IMR-90 (cell line): ENCODE data around the gene KRT8. TPM values are rescaled to one million over a fixed set of nuclear protein-coding genes. Genes with fewer than 3 reads are reported as not detected.
A peak's percentile ranks its signal among the peaks of the same experiment; 100 is the strongest.

Experiments
- ATAC-seq: fragments of 200-7000 bp; cut with Tn5 transposase; 2 replicates; pipeline ENCODE4 v1.9.1; 2020; ENCODE audit warnings: low read depth, mild to moderate bottlenecking, moderate library complexity
- BruUV-seq: library from RNA; stranded (reverse); fragments of 400-500 nt; replicated peaks from 2 replicates; lab custom pipeline; 2021; lab: Mats Ljungman, UMichigan
- CTCF ChIA-PET: fragments of 300-600 bp; formaldehyde crosslinking; extraction: SDS; loops from one replicate; lab custom pipeline; 2021; ENCODE audit warnings: antibody characterized with exemption; lab: Yijun Ruan, JAX
- POLR2A ChIA-PET: fragments of 300-600 bp; sonication (Branson Sonifier 250); formaldehyde crosslinking; loops from one replicate; lab custom pipeline; 2022; ENCODE audit warnings: antibody characterized with exemption; ENCODE audit not compliant: unreplicated experiment; lab: Charles Lee
- DNase-seq: peaks from one replicate; pipeline ENCODE4 v3.0.0; 2013
- H2AFZ ChIP-seq: replicated peaks from 2 replicates; pipeline ENCODE3; 2013; ENCODE audit warnings: low read length, mild to moderate bottlenecking; ENCODE audit not compliant: poor library complexity
- H2AK5ac ChIP-seq: 2 replicates; pipeline ENCODE4 v1.6.1; 2013; ENCODE audit warnings: low read depth, low read length, inconsistent platforms
- H2AK9ac ChIP-seq: replicated peaks from 2 replicates; pipeline ENCODE3; 2013; ENCODE audit warnings: mild to moderate bottlenecking, low read depth, low read length, moderate library complexity; ENCODE audit not compliant: poor library complexity
- H2BK120ac ChIP-seq: 2 replicates; pipeline ENCODE4 v1.6.1; 2013; ENCODE audit warnings: low read depth, low read length, inconsistent platforms
- H2BK15ac ChIP-seq: 3 replicates; pipeline ENCODE4 v1.6.1; 2013; ENCODE audit warnings: low read depth, low read length, inconsistent platforms
- H2BK20ac ChIP-seq: 2 replicates; pipeline ENCODE4 v1.6.1; 2013; ENCODE audit warnings: low read depth, mild to moderate bottlenecking, inconsistent platforms, low read length, moderate library complexity
- H2BK5ac ChIP-seq: 2 replicates; pipeline ENCODE4 v1.6.1; 2013; ENCODE audit warnings: mild to moderate bottlenecking, low read depth, low read length, inconsistent platforms; ENCODE audit not compliant: poor library complexity, severe bottlenecking
- H3K14ac ChIP-seq: replicated peaks from 2 replicates; pipeline ENCODE4 v1.6.1; 2013; ENCODE audit warnings: low read depth, low read length, inconsistent platforms
- H3K18ac ChIP-seq: 2 replicates; pipeline ENCODE4 v1.6.1; 2013; ENCODE audit warnings: low read depth, low read length, control low read depth
- H3K23ac ChIP-seq: 2 replicates; pipeline ENCODE4 v1.6.1; 2013; ENCODE audit warnings: low read depth, low read length, inconsistent platforms
- H3K27ac ChIP-seq: 2 replicates; pipeline ENCODE4 v1.5.1; 2013; ENCODE audit warnings: mild to moderate bottlenecking, control low read depth, low read length; ENCODE audit not compliant: insufficient read depth
- H3K27me3 ChIP-seq: 2 replicates; pipeline ENCODE4 v1.6.1; 2013; ENCODE audit warnings: low read length; ENCODE audit not compliant: control insufficient read depth, insufficient read depth
- H3K36me3 ChIP-seq: 2 replicates; pipeline ENCODE4 v1.6.1; 2013; ENCODE audit warnings: low read length, mixed read lengths; ENCODE audit not compliant: control insufficient read depth, insufficient read depth
- H3K4ac ChIP-seq: 2 replicates; pipeline ENCODE4 v1.6.1; 2013; ENCODE audit warnings: low read depth, low read length, inconsistent platforms
- H3K4me1 ChIP-seq: 2 replicates; pipeline ENCODE4 v1.6.1; 2013; ENCODE audit warnings: low read length, mixed read lengths; ENCODE audit not compliant: control insufficient read depth, insufficient read depth
- H3K4me2 ChIP-seq: 2 replicates; pipeline ENCODE4 v1.6.1; 2013; ENCODE audit warnings: low read depth, mild to moderate bottlenecking, control low read depth, low read length, moderate library complexity
- H3K4me3 ChIP-seq: 2 replicates; pipeline ENCODE4 v1.5.1; 2013; ENCODE audit warnings: low read depth, mild to moderate bottlenecking, control low read depth, low read length, moderate library complexity; ENCODE audit not compliant: insufficient read depth
- H3K56ac ChIP-seq: 2 replicates; pipeline ENCODE4 v1.6.1; 2013; ENCODE audit warnings: low read length, inconsistent platforms; ENCODE audit not compliant: insufficient read depth; ENCODE audit errors: extremely low read depth
- H3K79me1 ChIP-seq, 2 experiments: 2 replicates each; pipeline ENCODE4 v1.6.1; 2013; ENCODE audit warnings: low read length in 2 of 2, inconsistent platforms in 1 of 2, low read depth in 1 of 2
- H3K9ac ChIP-seq: 2 replicates; pipeline ENCODE4 v1.6.1; 2013; ENCODE audit warnings: low read depth, low read length, control low read depth
- H3K9me1 ChIP-seq: 2 replicates; pipeline ENCODE4 v1.6.1; 2013; ENCODE audit warnings: low read length, inconsistent platforms; ENCODE audit not compliant: insufficient read depth
- H3K9me3 ChIP-seq: 2 replicates; pipeline ENCODE4 v1.6.1; 2013; ENCODE audit warnings: low read length; ENCODE audit not compliant: control insufficient read depth, insufficient read depth
- H4K20me1 ChIP-seq: 2 replicates; pipeline ENCODE4 v1.6.1; 2013; ENCODE audit warnings: low read length, inconsistent platforms; ENCODE audit not compliant: insufficient read depth
- H4K5ac ChIP-seq: 2 replicates; pipeline ENCODE4 v1.6.1; 2013; ENCODE audit warnings: mild to moderate bottlenecking, low read depth, low read length, control low read depth
- H4K8ac ChIP-seq, 2 experiments: 2 replicates each; pipeline ENCODE4 v1.6.1; 2013; ENCODE audit warnings: low read depth in 2 of 2, low read length in 2 of 2, control low read depth in 1 of 2, inconsistent platforms in 1 of 2
- H4K91ac ChIP-seq: 2 replicates; pipeline ENCODE4 v1.6.1; 2013; ENCODE audit warnings: low read depth, low read length, inconsistent platforms; ENCODE audit not compliant: insufficient read depth
- BHLHE40 ChIP-seq: fragments of 150-350 bp; IDR thresholded peaks from 2 replicates; pipeline ENCODE4 v1.6.1; 2016; ENCODE audit warnings: mild to moderate bottlenecking, low read depth, low read length
- MXI1 ChIP-seq: IDR thresholded peaks from 2 replicates; pipeline ENCODE4 v1.6.1; 2012; ENCODE audit warnings: low read depth, mild to moderate bottlenecking, low read length, moderate library complexity, borderline replicate concordance
- NFE2L2 ChIP-seq: fragments of 150-350 bp; IDR thresholded peaks from 2 replicates; pipeline ENCODE4 v1.6.1; 2016; ENCODE audit warnings: low read depth, mild to moderate bottlenecking, low read length
- POLR2A ChIP-seq: IDR thresholded peaks from 2 replicates; pipeline ENCODE4 v1.6.1; 2012; ENCODE audit warnings: mild to moderate bottlenecking, low read depth, low read length
- RAD21 ChIP-seq: IDR thresholded peaks from 2 replicates; pipeline ENCODE4 v1.6.1; 2012; ENCODE audit warnings: low read length, improper control_type of control experiment
- RFX5 ChIP-seq: IDR thresholded peaks from 2 replicates; pipeline ENCODE4 v1.8.0; 2012; ENCODE audit warnings: low read depth, mild to moderate bottlenecking, low read length, moderate library complexity
- WGBS, 2 experiments: methylation state at CpG; one replicate each; pipeline versions ENCODE4 v1.1.5 to v1.1.7; 2013; ENCODE audit warnings: missing lambda C conversion rate in 2 of 2; ENCODE audit not compliant: insufficient read length in 1 of 2; ENCODE audit errors: extremely low coverage in 2 of 2; 5-methylcytosine and 5-hydroxymethylcytosine counted together
- dilution Hi-C: fragments of 300-500 bp; cut with HindIII; formaldehyde crosslinking; loops from one replicate; pipeline ENCODE4 v1.14.3; 2018; ENCODE audit warnings: low sequenced_read_pairs; ENCODE audit not compliant: unreplicated experiment
- in situ Hi-C: fragments of 300-500 bp; cut with MboI; formaldehyde crosslinking; loops from 3 replicates; pipeline ENCODE4 v1.14.3; 2019; ENCODE audit warnings: low sequenced_read_pairs, inconsistent platforms, mixed read lengths
- intact Hi-C: fragments of 100-400 bp; cut with micrococcal nuclease; formaldehyde crosslinking; loops from 2 replicates; pipeline ENCODE4 v1.10.0; 2022
- polyA plus RNA-seq, 3 experiments: library from polyadenylated mRNA; depleted of rRNA; stranded (reverse); fragments of >200 nt; gene quantifications; 2 replicates each; pipeline ENCODE4 v1.2.3, GENCODE V29; 2012; ENCODE audit warnings: low replicate concordance in 1 of 3
- total RNA-seq: library from RNA; depleted of rRNA; stranded (reverse); fragments of >200 nt; gene quantifications from 2 replicates; pipeline ENCODE4 v1.2.3, GENCODE V29; 2012
- TF ChIP-seq, protein P1 (sequence below): fragments of 150-350 bp; IDR thresholded peaks from 2 replicates; pipeline ENCODE4 v1.6.1; 2017; ENCODE audit warnings: mild to moderate bottlenecking, antibody characterized with exemption, low read length, low read depth

The KRT8 gene
- total and polyA plus RNA-seq, 2 of the 4 experiments (the other 2 are of a cell fraction) = 10.9 to 39.3 TPM

DNA sequence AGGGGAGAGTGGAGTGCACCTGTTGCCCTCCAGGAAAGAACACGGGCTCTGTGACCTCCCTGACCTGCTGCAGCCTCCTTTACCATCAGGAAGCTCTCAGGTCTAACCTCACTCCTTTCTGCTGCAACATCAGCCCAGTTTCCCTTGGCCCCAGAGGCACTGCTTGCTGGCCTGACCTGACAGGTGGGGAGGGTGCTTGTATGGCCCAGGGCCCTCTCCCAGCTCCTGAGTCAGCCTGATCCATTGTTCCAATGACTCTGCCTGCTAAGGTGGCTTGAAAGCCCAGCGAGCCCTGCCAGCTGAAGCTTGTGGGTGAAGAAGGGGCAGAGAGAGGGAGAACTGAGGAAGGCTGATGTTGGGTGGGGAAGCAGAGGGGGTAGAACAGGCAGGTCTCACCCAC, 42.9 kb downstream of the KRT8 start:
- no peak overlapping the region for H2BK5ac ChIP-seq
- no peaks in the 10 kb centered on the region for H3K9me1 ChIP-seq
- H2BK20ac ChIP-seq = no peak overlapping the region
- ChIA-PET CTCF (no interaction called here), POLR2A (no interaction called here)
- no peak overlapping the region for H3K4me3 ChIP-seq
- no peak overlapping the region for H2BK15ac ChIP-seq
- H2AFZ ChIP-seq = peak overlapping the region; percentile 43
- H3K36me3 ChIP-seq = no peaks in the 10 kb centered on the region
- no peaks in the 10 kb centered on the region for H4K20me1 ChIP-seq
- no peak overlapping the region for H3K14ac ChIP-seq
- WGBS, 2 experiments = no CpG with 5 or more reads among the region's 2 CpGs
- H2AK5ac ChIP-seq = no peak overlapping the region
- H3K18ac ChIP-seq = no peak overlapping the region
- H3K9ac ChIP-seq = no peak overlapping the region
- H2BK120ac ChIP-seq = no peak overlapping the region
- peaks cover 19% of the 10 kb centered on the region for H3K27me3 ChIP-seq
- H3K9me3 ChIP-seq = no peaks in the 10 kb centered on the region
- H3K79me1 ChIP-seq = no peaks in the 10 kb centered on the region
- no peak for TF ChIP-seq RAD21
- no peak for TF ChIP-seq NFE2L2
- no peak for TF ChIP-seq RFX5
- TF ChIP-seq BHLHE40 = no peak
- TF ChIP-seq POLR2A = no peak
- TF ChIP-seq, protein P1, sequence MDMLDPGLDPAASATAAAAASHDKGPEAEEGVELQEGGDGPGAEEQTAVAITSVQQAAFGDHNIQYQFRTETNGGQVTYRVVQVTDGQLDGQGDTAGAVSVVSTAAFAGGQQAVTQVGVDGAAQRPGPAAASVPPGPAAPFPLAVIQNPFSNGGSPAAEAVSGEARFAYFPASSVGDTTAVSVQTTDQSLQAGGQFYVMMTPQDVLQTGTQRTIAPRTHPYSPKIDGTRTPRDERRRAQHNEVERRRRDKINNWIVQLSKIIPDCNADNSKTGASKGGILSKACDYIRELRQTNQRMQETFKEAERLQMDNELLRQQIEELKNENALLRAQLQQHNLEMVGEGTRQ = no peak
- TF ChIP-seq MXI1 = no peak
- ATAC-seq (no peak), DNase-seq (no peak)
- H4K5ac ChIP-seq = no peak overlapping the region
- H3K4me1 ChIP-seq = no peaks in the 10 kb centered on the region
- intact Hi-C loops (loop anchor here (10.0 kb wide), 1 partner anchor 137 kb away; no protein-coding TSS in a partner anchor), in situ Hi-C loops (no loop called here), dilution Hi-C loops (no loop called here)
- no peak overlapping the region for H4K91ac ChIP-seq
- no peak overlapping the region for H3K23ac ChIP-seq
- H4K8ac ChIP-seq = no peak overlapping the region
- BruUV-seq = no TSS peak
- H3K27ac ChIP-seq = no peak overlapping the region
- H3K4ac ChIP-seq = no peak overlapping the region
- no peak overlapping the region for H3K56ac ChIP-seq
- H2AK9ac ChIP-seq = no peak overlapping the region
- H3K4me2 ChIP-seq = no peak overlapping the region
